ENCODE measurements around the gene PLA2G12A. TPM values are rescaled to one million over a fixed set of nuclear protein-coding genes. Genes with fewer than 3 reads are reported as not detected.

The PLA2G12A gene
- total and polyA plus RNA-seq, 2 of the 8 experiments (the other 6 are each of a cell fraction or from before 2014, with no cell fraction given) = 26.6 to 47.2 TPM

DNA sequence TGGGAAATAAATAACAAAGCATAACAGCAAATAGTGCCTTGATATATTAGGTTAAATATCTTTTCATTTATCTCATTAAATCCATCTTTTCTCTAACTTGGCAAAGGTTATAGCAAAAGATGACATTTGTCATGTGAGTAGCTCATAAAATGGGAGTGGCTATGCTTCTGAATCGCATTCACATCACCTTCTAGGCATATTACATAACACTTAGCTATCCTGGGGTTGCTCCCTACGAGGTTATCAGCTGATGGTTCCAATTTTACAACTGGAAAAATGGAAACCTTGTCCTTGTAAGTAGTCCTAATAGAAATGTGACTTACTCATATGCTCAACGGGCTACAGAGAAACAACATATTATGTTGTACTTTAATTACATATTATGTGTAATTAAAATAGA is 16.4 kb downstream of the PLA2G12A start (continued):
- TF ChIP-seq, protein P1, sequence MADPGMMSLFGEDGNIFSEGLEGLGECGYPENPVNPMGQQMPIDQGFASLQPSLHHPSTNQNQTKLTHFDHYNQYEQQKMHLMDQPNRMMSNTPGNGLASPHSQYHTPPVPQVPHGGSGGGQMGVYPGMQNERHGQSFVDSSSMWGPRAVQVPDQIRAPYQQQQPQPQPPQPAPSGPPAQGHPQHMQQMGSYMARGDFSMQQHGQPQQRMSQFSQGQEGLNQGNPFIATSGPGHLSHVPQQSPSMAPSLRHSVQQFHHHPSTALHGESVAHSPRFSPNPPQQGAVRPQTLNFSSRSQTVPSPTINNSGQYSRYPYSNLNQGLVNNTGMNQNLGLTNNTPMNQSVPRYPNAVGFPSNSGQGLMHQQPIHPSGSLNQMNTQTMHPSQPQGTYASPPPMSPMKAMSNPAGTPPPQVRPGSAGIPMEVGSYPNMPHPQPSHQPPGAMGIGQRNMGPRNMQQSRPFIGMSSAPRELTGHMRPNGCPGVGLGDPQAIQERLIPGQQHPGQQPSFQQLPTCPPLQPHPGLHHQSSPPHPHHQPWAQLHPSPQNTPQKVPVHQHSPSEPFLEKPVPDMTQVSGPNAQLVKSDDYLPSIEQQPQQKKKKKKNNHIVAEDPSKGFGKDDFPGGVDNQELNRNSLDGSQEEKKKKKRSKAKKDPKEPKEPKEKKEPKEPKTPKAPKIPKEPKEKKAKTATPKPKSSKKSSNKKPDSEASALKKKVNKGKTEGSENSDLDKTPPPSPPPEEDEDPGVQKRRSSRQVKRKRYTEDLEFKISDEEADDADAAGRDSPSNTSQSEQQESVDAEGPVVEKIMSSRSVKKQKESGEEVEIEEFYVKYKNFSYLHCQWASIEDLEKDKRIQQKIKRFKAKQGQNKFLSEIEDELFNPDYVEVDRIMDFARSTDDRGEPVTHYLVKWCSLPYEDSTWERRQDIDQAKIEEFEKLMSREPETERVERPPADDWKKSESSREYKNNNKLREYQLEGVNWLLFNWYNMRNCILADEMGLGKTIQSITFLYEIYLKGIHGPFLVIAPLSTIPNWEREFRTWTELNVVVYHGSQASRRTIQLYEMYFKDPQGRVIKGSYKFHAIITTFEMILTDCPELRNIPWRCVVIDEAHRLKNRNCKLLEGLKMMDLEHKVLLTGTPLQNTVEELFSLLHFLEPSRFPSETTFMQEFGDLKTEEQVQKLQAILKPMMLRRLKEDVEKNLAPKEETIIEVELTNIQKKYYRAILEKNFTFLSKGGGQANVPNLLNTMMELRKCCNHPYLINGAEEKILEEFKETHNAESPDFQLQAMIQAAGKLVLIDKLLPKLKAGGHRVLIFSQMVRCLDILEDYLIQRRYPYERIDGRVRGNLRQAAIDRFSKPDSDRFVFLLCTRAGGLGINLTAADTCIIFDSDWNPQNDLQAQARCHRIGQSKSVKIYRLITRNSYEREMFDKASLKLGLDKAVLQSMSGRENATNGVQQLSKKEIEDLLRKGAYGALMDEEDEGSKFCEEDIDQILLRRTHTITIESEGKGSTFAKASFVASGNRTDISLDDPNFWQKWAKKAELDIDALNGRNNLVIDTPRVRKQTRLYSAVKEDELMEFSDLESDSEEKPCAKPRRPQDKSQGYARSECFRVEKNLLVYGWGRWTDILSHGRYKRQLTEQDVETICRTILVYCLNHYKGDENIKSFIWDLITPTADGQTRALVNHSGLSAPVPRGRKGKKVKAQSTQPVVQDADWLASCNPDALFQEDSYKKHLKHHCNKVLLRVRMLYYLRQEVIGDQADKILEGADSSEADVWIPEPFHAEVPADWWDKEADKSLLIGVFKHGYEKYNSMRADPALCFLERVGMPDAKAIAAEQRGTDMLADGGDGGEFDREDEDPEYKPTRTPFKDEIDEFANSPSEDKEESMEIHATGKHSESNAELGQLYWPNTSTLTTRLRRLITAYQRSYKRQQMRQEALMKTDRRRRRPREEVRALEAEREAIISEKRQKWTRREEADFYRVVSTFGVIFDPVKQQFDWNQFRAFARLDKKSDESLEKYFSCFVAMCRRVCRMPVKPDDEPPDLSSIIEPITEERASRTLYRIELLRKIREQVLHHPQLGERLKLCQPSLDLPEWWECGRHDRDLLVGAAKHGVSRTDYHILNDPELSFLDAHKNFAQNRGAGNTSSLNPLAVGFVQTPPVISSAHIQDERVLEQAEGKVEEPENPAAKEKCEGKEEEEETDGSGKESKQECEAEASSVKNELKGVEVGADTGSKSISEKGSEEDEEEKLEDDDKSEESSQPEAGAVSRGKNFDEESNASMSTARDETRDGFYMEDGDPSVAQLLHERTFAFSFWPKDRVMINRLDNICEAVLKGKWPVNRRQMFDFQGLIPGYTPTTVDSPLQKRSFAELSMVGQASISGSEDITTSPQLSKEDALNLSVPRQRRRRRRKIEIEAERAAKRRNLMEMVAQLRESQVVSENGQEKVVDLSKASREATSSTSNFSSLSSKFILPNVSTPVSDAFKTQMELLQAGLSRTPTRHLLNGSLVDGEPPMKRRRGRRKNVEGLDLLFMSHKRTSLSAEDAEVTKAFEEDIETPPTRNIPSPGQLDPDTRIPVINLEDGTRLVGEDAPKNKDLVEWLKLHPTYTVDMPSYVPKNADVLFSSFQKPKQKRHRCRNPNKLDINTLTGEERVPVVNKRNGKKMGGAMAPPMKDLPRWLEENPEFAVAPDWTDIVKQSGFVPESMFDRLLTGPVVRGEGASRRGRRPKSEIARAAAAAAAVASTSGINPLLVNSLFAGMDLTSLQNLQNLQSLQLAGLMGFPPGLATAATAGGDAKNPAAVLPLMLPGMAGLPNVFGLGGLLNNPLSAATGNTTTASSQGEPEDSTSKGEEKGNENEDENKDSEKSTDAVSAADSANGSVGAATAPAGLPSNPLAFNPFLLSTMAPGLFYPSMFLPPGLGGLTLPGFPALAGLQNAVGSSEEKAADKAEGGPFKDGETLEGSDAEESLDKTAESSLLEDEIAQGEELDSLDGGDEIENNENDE (IDR thresholded peaks at IDR 0.05; ENCODE audit: insufficient replicate concordance, low read length) = no peak
- TF ChIP-seq POU5F1 (IDR thresholded peaks at IDR 0.05; ENCODE audit: low read depth, low read length) (no peak), SUZ12 (IDR thresholded peaks at IDR 0.05; ENCODE audit: low read length) (no peak), RAD21 (IDR thresholded peaks at IDR 0.05 in 1 of 2, conservative IDR thresholded peaks at IDR 0.05 in 1 of 2; ENCODE audit: low read depth in 2 of 2, low read length in 2 of 2) (no peak), SRF (IDR thresholded peaks at IDR 0.05; ENCODE audit: low read depth, low read length) (no peak), POLR2AphosphoS5 (IDR thresholded peaks at IDR 0.05; ENCODE audit: low read depth, low read length) (no peak), CTBP2 (IDR thresholded peaks at IDR 0.05; ENCODE audit: borderline replicate concordance, insufficient read depth, insufficient read length, low read length) (no peak), TAF7 (optimal IDR thresholded peaks at IDR 0.05; ENCODE audit: borderline replicate concordance, low read depth, low read length) (no peak), BACH1 (IDR thresholded peaks at IDR 0.05; ENCODE audit: low read length) (no peak)
- TF ChIP-seq, protein P2, sequence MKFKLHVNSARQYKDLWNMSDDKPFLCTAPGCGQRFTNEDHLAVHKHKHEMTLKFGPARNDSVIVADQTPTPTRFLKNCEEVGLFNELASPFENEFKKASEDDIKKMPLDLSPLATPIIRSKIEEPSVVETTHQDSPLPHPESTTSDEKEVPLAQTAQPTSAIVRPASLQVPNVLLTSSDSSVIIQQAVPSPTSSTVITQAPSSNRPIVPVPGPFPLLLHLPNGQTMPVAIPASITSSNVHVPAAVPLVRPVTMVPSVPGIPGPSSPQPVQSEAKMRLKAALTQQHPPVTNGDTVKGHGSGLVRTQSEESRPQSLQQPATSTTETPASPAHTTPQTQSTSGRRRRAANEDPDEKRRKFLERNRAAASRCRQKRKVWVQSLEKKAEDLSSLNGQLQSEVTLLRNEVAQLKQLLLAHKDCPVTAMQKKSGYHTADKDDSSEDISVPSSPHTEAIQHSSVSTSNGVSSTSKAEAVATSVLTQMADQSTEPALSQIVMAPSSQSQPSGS (IDR thresholded peaks at IDR 0.05; ENCODE audit: low read length) = no peak
